ENCODE results near the gene GDF2. TPM values are rescaled to one million over a fixed set of nuclear protein-coding genes. Genes with fewer than 3 reads are reported as not detected.

Gene GDF2
- total RNA-seq, 4 donors from 2014 or later = not detected

DNA sequence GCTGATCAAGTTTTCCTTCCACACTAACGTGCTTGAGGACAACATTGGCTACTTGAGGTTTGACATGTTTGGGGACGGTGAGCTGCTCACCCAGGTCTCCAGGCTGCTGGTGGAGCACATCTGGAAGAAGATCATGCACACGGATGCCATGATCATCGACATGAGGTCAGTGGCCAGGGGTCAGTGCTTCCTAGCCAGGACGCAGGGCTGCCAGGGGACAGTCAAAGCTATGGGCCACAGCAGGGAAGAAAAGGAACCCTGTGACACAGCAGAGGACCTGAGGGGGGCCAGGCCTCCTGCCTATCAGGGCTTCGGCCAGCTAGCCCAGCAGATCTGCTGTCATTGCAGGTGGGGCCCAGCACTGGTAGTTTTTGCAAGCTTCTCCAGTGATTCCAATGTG lies 31.1 kb downstream of the GDF2 start:
- TF ChIP-seq, protein P1, sequence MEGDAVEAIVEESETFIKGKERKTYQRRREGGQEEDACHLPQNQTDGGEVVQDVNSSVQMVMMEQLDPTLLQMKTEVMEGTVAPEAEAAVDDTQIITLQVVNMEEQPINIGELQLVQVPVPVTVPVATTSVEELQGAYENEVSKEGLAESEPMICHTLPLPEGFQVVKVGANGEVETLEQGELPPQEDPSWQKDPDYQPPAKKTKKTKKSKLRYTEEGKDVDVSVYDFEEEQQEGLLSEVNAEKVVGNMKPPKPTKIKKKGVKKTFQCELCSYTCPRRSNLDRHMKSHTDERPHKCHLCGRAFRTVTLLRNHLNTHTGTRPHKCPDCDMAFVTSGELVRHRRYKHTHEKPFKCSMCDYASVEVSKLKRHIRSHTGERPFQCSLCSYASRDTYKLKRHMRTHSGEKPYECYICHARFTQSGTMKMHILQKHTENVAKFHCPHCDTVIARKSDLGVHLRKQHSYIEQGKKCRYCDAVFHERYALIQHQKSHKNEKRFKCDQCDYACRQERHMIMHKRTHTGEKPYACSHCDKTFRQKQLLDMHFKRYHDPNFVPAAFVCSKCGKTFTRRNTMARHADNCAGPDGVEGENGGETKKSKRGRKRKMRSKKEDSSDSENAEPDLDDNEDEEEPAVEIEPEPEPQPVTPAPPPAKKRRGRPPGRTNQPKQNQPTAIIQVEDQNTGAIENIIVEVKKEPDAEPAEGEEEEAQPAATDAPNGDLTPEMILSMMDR (IDR thresholded peaks at IDR 0.05 in 4 of 5, conservative IDR thresholded peaks at IDR 0.05 in 1 of 5) = no peak
- TF ChIP-seq POLR2A (IDR thresholded peaks at IDR 0.05) = no peak
- H3K27ac ChIP-seq = no peak overlapping the region
- H3K4me3 ChIP-seq = no peak overlapping the region
- no peaks in the 10 kb centered on the region for H3K9me3 ChIP-seq
- no peak for DNase-seq
- in situ Hi-C loops (cut with MboI; ENCODE audit: low sequenced_read_pairs in 4 of 4) (no loop called here), intact Hi-C loops (cut with DNase I; ENCODE audit: low total_unique reads) (no loop called here)
- no peaks in the 10 kb centered on the region for H3K36me3 ChIP-seq
- no peaks in the 10 kb centered on the region for H3K27me3 ChIP-seq
- no peaks in the 10 kb centered on the region for H3K4me1 ChIP-seq
- ATAC-seq = no peak

DNA sequence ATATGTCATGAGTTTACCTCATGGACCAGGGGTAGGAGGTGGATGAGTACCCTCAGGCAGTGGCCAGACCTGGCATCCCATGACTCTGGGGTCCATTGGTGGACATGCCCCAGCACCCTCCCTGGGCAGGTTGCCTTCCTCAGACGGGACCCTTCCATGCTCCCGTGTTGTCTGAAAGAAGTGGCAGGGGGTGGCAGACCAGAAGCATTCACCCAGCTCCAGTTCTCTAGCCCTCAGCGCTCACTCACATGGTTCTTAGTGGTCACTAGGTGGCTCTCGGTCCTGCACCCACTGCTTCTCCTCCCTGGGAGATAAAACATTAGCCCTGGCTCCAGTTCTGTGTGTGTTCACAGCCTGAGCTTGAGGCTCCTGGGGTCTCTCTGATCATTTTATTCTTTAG lies 31.9 kb downstream of the GDF2 start:
- no peak for DNase-seq
- Histone ChIP-seq H3K27ac (no peak overlapping the region), H3K4me1 (no peaks in the 10 kb centered on the region), H3K27me3 (no peaks in the 10 kb centered on the region), H3K9me3 (no peaks in the 10 kb centered on the region), H3K4me3 (no peak overlapping the region), H3K36me3 (no peaks in the 10 kb centered on the region)
- in situ Hi-C loops (cut with MboI; ENCODE audit: low sequenced_read_pairs in 4 of 4) = no loop called here
- ATAC-seq = no peak
- intact Hi-C loops (cut with DNase I; ENCODE audit: low total_unique reads) = no loop called here
- TF ChIP-seq POLR2A (IDR thresholded peaks at IDR 0.05) = no peak
- TF ChIP-seq, protein P1 (IDR thresholded peaks at IDR 0.05 in 4 of 5, conservative IDR thresholded peaks at IDR 0.05 in 1 of 5) = no peak

DNA sequence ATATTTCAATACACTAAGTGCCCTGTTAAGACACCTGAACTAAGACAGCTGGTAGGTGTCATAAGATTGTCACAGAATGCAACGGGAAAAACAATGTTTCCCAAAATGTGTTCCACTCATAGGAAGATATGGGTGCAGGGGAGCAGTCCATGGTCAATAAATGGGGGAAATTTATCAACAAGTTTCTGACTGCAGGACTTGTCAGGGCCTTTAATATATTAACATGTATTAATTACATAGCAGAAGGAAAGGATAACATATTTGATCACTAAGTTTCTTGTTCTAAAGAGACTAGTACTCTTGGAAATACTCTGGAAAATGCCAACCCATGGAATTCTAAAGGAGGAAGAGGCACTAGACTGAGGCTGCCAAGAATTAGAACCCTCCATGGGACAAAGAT lies 32.6 kb downstream of the GDF2 start:
- Histone ChIP-seq H3K9me3 (no peaks in the 10 kb centered on the region), H3K4me3 (no peak overlapping the region), H3K27me3 (no peaks in the 10 kb centered on the region), H3K36me3 (no peaks in the 10 kb centered on the region), H3K4me1 (no peaks in the 10 kb centered on the region), H3K27ac (no peak overlapping the region)
- DNase-seq (no peak), ATAC-seq (no peak)
- in situ Hi-C loops (cut with MboI; ENCODE audit: low sequenced_read_pairs in 4 of 4) = no loop called here
- TF ChIP-seq, protein P1 (IDR thresholded peaks at IDR 0.05 in 4 of 5, conservative IDR thresholded peaks at IDR 0.05 in 1 of 5) = no peak
- no peak for TF ChIP-seq POLR2A (IDR thresholded peaks at IDR 0.05)
- intact Hi-C loops (cut with DNase I; ENCODE audit: low total_unique reads) = no loop called here

DNA sequence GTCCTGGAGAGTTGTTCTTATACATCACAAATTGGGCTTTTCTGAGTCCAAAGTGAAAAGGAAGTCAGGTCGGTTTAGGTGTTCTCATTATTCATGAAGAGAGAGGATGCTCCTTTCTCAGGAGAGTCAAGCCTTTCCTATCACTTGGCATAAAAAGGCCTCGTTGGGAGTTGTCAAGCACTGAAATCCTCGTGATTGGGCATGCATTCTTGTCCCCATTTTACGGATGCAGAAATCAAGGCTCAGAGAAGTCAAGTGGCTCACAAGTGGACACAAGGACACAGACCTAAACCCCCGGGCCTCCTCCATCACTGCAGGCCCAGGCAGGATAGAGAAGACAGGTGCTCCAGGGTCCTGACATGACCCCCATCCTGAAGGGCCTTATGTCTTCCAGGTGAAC lies 34.5 kb downstream of the GDF2 start:
- intact Hi-C loops (cut with DNase I; ENCODE audit: low total_unique reads) = no loop called here
- Histone ChIP-seq H3K4me1 (peaks cover 0 to 11% of the 10 kb centered on the region in 2 donors), H3K36me3 (no peaks in the 10 kb centered on the region), H3K4me3 (no peak overlapping the region), H3K27ac (no peak overlapping the region), H3K27me3 (no peaks in the 10 kb centered on the region), H3K9me3 (no peaks in the 10 kb centered on the region)
- in situ Hi-C loops (cut with MboI; ENCODE audit: low sequenced_read_pairs in 4 of 4) = no loop called here
- DNase-seq (no peak), ATAC-seq (no peak)
- no peak for TF ChIP-seq POLR2A (IDR thresholded peaks at IDR 0.05)
- TF ChIP-seq, protein P1 (IDR thresholded peaks at IDR 0.05 in 4 of 5, conservative IDR thresholded peaks at IDR 0.05 in 1 of 5) = no peak

DNA sequence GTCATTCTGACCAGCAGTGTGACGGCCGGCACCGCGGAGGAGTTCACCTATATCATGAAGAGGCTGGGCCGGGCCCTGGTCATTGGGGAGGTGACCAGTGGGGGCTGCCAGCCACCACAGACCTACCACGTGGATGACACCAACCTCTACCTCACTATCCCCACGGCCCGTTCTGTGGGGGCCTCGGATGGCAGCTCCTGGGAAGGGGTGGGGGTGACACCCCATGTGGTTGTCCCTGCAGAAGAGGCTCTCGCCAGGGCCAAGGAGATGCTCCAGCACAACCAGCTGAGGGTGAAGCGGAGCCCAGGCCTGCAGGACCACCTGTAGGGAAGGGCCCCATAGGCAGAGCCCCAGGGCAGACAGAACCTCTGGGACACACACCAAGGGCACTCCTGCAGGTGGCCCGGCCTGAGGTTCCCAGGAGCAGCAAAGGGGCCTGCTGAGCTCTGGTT lies 34.9 kb downstream of the GDF2 start:
- DNase-seq (no peak), ATAC-seq (no peak)
- intact Hi-C loops (cut with DNase I; ENCODE audit: low total_unique reads) (no loop called here), in situ Hi-C loops (cut with MboI; ENCODE audit: low sequenced_read_pairs in 4 of 4) (no loop called here)
- Histone ChIP-seq H3K4me3 (no peak overlapping the region), H3K27ac (no peak overlapping the region), H3K27me3 (no peaks in the 10 kb centered on the region), H3K36me3 (no peaks in the 10 kb centered on the region), H3K9me3 (no peaks in the 10 kb centered on the region), H3K4me1 (peaks cover 0 to 11% of the 10 kb centered on the region in 2 donors)
- TF ChIP-seq, protein P1 (IDR thresholded peaks at IDR 0.05 in 4 of 5, conservative IDR thresholded peaks at IDR 0.05 in 1 of 5) = no peak
- TF ChIP-seq POLR2A (IDR thresholded peaks at IDR 0.05) = no peak
